Trophoblast cell (in vitro differentiated cells and primary cell): Measurements from ENCODE around the gene ASB3. TPM values are rescaled to one million over a fixed set of nuclear protein-coding genes. Genes with fewer than 3 reads are reported as not detected.
"Not testable (repeated sequence)": the region's sequence is repeated elsewhere in the genome, so short reads cannot be mapped to it uniquely, and the experiment has no call there.

Source experiments
- DNase-seq, 2 donors: peaks; one replicate each; pipeline ENCODE4 v3.0.0-alpha.2; 2016
- H2AFZ ChIP-seq: 2 replicates; pipeline ENCODE4 v1.6.1; 2013; ENCODE audit warnings: low read length, moderate library complexity, mild to moderate bottlenecking; ENCODE audit not compliant: insufficient read depth, poor library complexity
- H2AK5ac ChIP-seq: 2 replicates; pipeline ENCODE4 v1.6.1; 2013; ENCODE audit warnings: mild to moderate bottlenecking, low read length
- H2BK120ac ChIP-seq: 2 replicates; pipeline ENCODE4 v1.6.1; 2013; ENCODE audit warnings: low read length, mild to moderate bottlenecking, moderate library complexity; ENCODE audit not compliant: insufficient read depth, poor library complexity
- H2BK12ac ChIP-seq: 2 replicates; pipeline ENCODE4 v1.6.1; 2013; ENCODE audit warnings: mild to moderate bottlenecking, low read length, moderate library complexity
- H2BK5ac ChIP-seq: 2 replicates; pipeline ENCODE4 v1.6.1; 2013; ENCODE audit warnings: low read length, low read depth, moderate library complexity, mild to moderate bottlenecking; ENCODE audit not compliant: poor library complexity
- H3K14ac ChIP-seq: 2 replicates; pipeline ENCODE4 v1.6.1; 2013; ENCODE audit warnings: mild to moderate bottlenecking, low read length
- H3K18ac ChIP-seq: 2 replicates; pipeline ENCODE4 v1.6.1; 2013; ENCODE audit warnings: mild to moderate bottlenecking, low read length
- H3K23ac ChIP-seq: 2 replicates; pipeline ENCODE4 v1.6.1; 2013; ENCODE audit warnings: low read length
- H3K27ac ChIP-seq: 2 replicates; pipeline ENCODE4 v1.5.1; 2013; ENCODE audit warnings: low read depth, mild to moderate bottlenecking, inconsistent platforms, low read length, moderate library complexity
- H3K27me3 ChIP-seq: 2 replicates; pipeline ENCODE4 v1.6.1; 2013; ENCODE audit warnings: inconsistent platforms, mild to moderate bottlenecking, low read length, moderate library complexity; ENCODE audit not compliant: insufficient read depth
- H3K36me3 ChIP-seq, 2 experiments: 1 replicate in 1 of 2; 2 replicates in 1 of 2; pipeline ENCODE4 v1.6.1; 2013; ENCODE audit warnings: low read length in 2 of 2, mild to moderate bottlenecking in 2 of 2, moderate library complexity in 1 of 2; ENCODE audit not compliant: insufficient read depth in 2 of 2, control insufficient read depth in 1 of 2
- H3K4ac ChIP-seq: 2 replicates; pipeline ENCODE4 v1.6.1; 2013; ENCODE audit warnings: low read depth, mild to moderate bottlenecking, low read length, moderate library complexity
- H3K4me1 ChIP-seq, 2 experiments: 1 replicate in 1 of 2; 2 replicates in 1 of 2; pipeline ENCODE4 v1.6.1; 2013; ENCODE audit warnings: low read length in 2 of 2, mild to moderate bottlenecking in 2 of 2, moderate library complexity in 1 of 2; ENCODE audit not compliant: insufficient read depth in 2 of 2, control insufficient read depth in 1 of 2
- H3K4me2 ChIP-seq: 2 replicates; pipeline ENCODE4 v1.6.1; 2013; ENCODE audit warnings: inconsistent platforms, mild to moderate bottlenecking, low read length, moderate library complexity
- H3K4me3 ChIP-seq: 2 replicates; pipeline ENCODE4 v1.5.1; 2013; ENCODE audit warnings: mild to moderate bottlenecking, low read depth, low read length, inconsistent platforms
- H3K79me1 ChIP-seq: one replicate; pipeline ENCODE4 v1.6.1; 2013; ENCODE audit warnings: low read length
- H3K79me2 ChIP-seq: 2 replicates; pipeline ENCODE4 v1.6.1; 2013; ENCODE audit warnings: low read length, mild to moderate bottlenecking; ENCODE audit not compliant: control insufficient read depth, insufficient read depth, poor library complexity
- H3K9ac ChIP-seq: 2 replicates; pipeline ENCODE4 v1.6.1; 2013; ENCODE audit warnings: mild to moderate bottlenecking, low read length
- H3K9me3 ChIP-seq: 2 replicates; pipeline ENCODE4 v1.6.1; 2013; ENCODE audit warnings: low read depth, mild to moderate bottlenecking, control low read depth, inconsistent platforms, low read length; ENCODE audit not compliant: insufficient read depth
- H4K12ac ChIP-seq: 2 replicates; pipeline ENCODE4 v1.6.1; 2013; ENCODE audit warnings: low read depth, mild to moderate bottlenecking, low read length, moderate library complexity
- H4K8ac ChIP-seq: 2 replicates; pipeline ENCODE4 v1.6.1; 2013; ENCODE audit warnings: low read depth, mild to moderate bottlenecking, low read length, moderate library complexity
- H4K91ac ChIP-seq: one replicate; pipeline ENCODE4 v1.6.1; 2013; ENCODE audit warnings: low read depth, mild to moderate bottlenecking, low read length, moderate library complexity
- WGBS: extraction: QIAGEN DNeasy Blood & Tissue Kit; methylation state at CpG from one replicate; pipeline ENCODE4 v1.1.7; 2013; ENCODE audit warnings: missing lambda C conversion rate; ENCODE audit not compliant: insufficient read length, insufficient coverage; ENCODE audit errors: extremely low coverage; 5-methylcytosine and 5-hydroxymethylcytosine counted together
- polyA plus RNA-seq: library from polyadenylated mRNA; stranded (reverse); fragments of 200-250 nt; gene quantifications from 2 replicates; pipeline ENCODE4 v1.2.3, GENCODE V29; 2013

The ASB3 gene, protein sequence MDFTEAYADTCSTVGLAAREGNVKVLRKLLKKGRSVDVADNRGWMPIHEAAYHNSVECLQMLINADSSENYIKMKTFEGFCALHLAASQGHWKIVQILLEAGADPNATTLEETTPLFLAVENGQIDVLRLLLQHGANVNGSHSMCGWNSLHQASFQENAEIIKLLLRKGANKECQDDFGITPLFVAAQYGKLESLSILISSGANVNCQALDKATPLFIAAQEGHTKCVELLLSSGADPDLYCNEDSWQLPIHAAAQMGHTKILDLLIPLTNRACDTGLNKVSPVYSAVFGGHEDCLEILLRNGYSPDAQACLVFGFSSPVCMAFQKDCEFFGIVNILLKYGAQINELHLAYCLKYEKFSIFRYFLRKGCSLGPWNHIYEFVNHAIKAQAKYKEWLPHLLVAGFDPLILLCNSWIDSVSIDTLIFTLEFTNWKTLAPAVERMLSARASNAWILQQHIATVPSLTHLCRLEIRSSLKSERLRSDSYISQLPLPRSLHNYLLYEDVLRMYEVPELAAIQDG
- polyA plus RNA-seq = 19.3 and 19.6 TPM in 2 replicates

GRCh38 chr2:53786705-53787613, at the start of gene ASB3, which contains the start of gene ERLEC1:
TSS of gene ASB3 (minus strand) at chr2:53786953. CDS start at chr2:53765572, 21,381 bp downstream.
TSS of gene ERLEC1 (plus strand) at chr2:53787044. CDS start at chr2:53787211, 167 bp downstream.
- DNase-seq = peak; percentile 64 to 71
- WGBS = no CpG with 5 or more reads among the region's 77 CpGs

GRCh38 chr2:53829980-53830290, 43.2 kb upstream of the ASB3 start:
- H3K9ac ChIP-seq, H3K27ac ChIP-seq, H3K4ac ChIP-seq, H2BK120ac ChIP-seq, H3K4me1 ChIP-seq, H2AK5ac ChIP-seq, H3K18ac ChIP-seq, H2BK12ac ChIP-seq, H3K9me3 ChIP-seq, H3K36me3 ChIP-seq, H2BK5ac ChIP-seq, H4K12ac ChIP-seq, H3K4me3 ChIP-seq, H2AFZ ChIP-seq, H3K79me2 ChIP-seq, H4K8ac ChIP-seq, H3K27me3 ChIP-seq, H3K4me2 ChIP-seq, DNase-seq, H3K23ac ChIP-seq, H3K14ac ChIP-seq, H4K91ac ChIP-seq, H3K79me1 ChIP-seq: not testable (repeated sequence)
- WGBS = no CpG with 5 or more reads among the region's 4 CpGs

More at GRCh38 chr2:53786705-53787613, at the start of gene ASB3, which contains the start of gene ERLEC1:
- Histone ChIP-seq H2BK120ac (peak within 1 kb of the TSS; percentile 52), H2AK5ac (no peak within 1 kb of the TSS), H4K8ac (peak within 1 kb of the TSS; percentile 99), H3K27ac (peak within 1 kb of the TSS; percentile 83), H2BK5ac (peak within 1 kb of the TSS; percentile 87), H3K14ac (peak within 1 kb of the TSS; percentile 89), H3K9ac (peak within 1 kb of the TSS; percentile 96), H3K18ac (peak within 1 kb of the TSS; percentile 96), H3K79me1 (peaks cover 9% of the 10 kb centered on the region), H3K9me3 (no peaks in the 10 kb centered on the region), H3K4ac (peak within 1 kb of the TSS; percentile 80), H3K4me1 (peaks cover 3 to 7% of the 10 kb centered on the region in 2 experiments), H3K4me3 (peak within 1 kb of the TSS; percentile 97), H3K36me3 (peaks cover 0 to under 1% of the 10 kb centered on the region in 2 experiments), H3K79me2 (peaks cover 12% of the 10 kb centered on the region), H2AFZ (peak within 1 kb of the TSS; percentile 95), H3K23ac (peak within 1 kb of the TSS; percentile 11), H2BK12ac (no peak within 1 kb of the TSS), H4K12ac (peak within 1 kb of the TSS; percentile 82), H3K27me3 (no peaks in the 10 kb centered on the region), H4K91ac (peak within 1 kb of the TSS; percentile 85), H3K4me2 (peak within 1 kb of the TSS; percentile 92)

DNA sequence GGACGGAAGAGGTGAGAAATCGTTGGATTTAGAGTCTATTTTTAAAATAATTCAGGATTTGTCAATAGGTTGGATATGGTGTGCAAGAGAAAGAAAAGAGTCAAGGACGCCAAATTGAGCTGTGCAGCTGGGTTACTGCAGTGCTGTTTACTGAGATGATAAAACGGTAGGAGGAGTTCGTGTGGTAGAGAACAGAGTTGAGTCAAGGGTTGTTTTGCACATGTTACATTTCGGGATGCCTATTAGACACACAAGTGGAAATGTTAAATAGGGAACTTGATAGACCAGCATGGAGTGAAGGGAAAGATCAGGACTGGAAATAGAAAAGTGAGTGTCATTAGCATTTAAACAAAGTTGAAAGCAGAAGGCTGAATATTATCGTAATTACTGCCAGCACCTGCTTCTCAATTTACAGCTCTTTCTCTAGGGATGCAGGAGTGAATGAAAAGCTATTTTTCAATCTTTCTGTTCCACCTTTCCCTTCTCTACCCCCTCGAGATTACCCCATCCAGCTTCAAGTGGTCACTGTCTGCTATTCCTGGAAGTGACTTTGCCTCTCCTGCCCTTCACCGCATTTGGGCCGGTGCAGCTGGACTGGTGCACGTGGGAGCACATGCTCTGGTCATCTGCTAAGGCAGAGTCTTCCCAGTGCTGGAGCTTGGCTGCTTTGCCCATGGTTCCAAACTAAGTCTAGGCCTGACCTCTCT, 42.7 kb upstream of the ASB3 start:
- Histone ChIP-seq H2BK5ac (no peak overlapping the region), H3K9ac (no peak overlapping the region), H3K4me3 (no peak overlapping the region), H4K91ac (no peak overlapping the region), H2AK5ac (no peak overlapping the region), H3K27ac (no peak overlapping the region), H3K14ac (no peak overlapping the region), H2AFZ (no peak overlapping the region), H3K23ac (no peak overlapping the region), H3K79me1 (no peaks in the 10 kb centered on the region), H4K12ac (no peak overlapping the region), H2BK12ac (no peak overlapping the region), H3K18ac (no peak overlapping the region), H3K4ac (no peak overlapping the region), H4K8ac (no peak overlapping the region), H3K79me2 (no peaks in the 10 kb centered on the region), H3K4me1 (no peaks in the 10 kb centered on the region), H2BK120ac (no peak overlapping the region), H3K9me3 (no peaks in the 10 kb centered on the region), H3K4me2 (no peak overlapping the region), H3K36me3 (no peaks in the 10 kb centered on the region), H3K27me3 (no peaks in the 10 kb centered on the region)
- DNase-seq = no peak
- 100% methylated on average over 2 of the region's 11 CpGs for WGBS

- no peak overlapping the region for H3K4me2 ChIP-seq
- no peak overlapping the region for H3K9ac ChIP-seq
- H3K4me3 ChIP-seq = no peak overlapping the region
- H3K79me1 ChIP-seq = no peaks in the 10 kb centered on the region
- no peak overlapping the region for H3K27ac ChIP-seq
- H3K4me1 ChIP-seq = no peaks in the 10 kb centered on the region
- no peak overlapping the region for H3K14ac ChIP-seq
- H4K91ac ChIP-seq = no peak overlapping the region
- no CpG with 5 or more reads among the region's 4 CpGs for WGBS
- no peaks in the 10 kb centered on the region for H3K27me3 ChIP-seq
- no peak overlapping the region for H3K4ac ChIP-seq
- H4K8ac ChIP-seq = no peak overlapping the region
- H2AK5ac ChIP-seq = no peak overlapping the region
- DNase-seq = no peak
- no peak overlapping the region for H3K23ac ChIP-seq
- no peak overlapping the region for H2BK120ac ChIP-seq
- H4K12ac ChIP-seq = no peak overlapping the region
- H2AFZ ChIP-seq = no peak overlapping the region
- no peak overlapping the region for H2BK5ac ChIP-seq
- H3K36me3 ChIP-seq = no peaks in the 10 kb centered on the region
- H2BK12ac ChIP-seq = no peak overlapping the region
- no peaks in the 10 kb centered on the region for H3K79me2 ChIP-seq
- H3K18ac ChIP-seq = no peak overlapping the region
- H3K9me3 ChIP-seq = no peaks in the 10 kb centered on the region
These were observed 41.6 kb upstream of the ASB3 start for GRCh38 chr2:53828331-53828730.
